Activated naive CD4-positive, alpha-beta T cell treated with Interleukin-2 at 50 U/mL for 16 hours (primary cell): ENCODE measurements around the gene AFF2.

Experiments
- DNase-seq: peaks from one replicate; pipeline ENCODE4 v3.0.0-alpha.2; 2020

Gene AFF2

DNA sequence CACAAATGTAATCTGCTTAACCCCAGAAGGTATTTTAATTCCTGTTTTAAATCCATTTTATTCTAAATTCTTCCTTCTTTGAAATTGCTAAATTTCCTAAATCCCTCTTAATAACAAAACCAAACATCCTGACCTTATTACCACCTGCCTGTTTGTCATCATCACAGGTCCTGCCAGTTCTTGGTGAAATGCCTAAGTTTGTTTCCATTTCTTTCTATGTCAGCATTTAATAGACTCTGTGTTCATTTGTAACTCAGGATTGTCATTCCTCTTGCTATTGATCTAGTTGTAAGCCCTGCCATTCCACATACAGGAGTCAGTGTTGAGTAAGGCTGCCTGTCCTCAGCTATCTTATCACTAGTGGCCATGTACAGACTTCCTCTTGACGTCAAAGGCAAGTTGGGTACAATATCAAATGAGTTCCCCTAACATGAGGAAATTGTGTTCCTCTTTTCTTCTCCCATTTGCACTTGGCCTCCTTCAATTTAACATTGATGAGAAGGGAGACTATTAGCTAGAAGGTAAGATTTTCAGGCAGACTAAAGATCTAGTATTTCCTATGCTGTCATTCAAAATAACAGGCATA, 440.1 kb downstream of the AFF2 start:
- DNase-seq: no peak

- DNase-seq: no peak
Observed at GRCh38 chrX:148942754-148943153, 442.3 kb downstream of the AFF2 start.

DNA sequence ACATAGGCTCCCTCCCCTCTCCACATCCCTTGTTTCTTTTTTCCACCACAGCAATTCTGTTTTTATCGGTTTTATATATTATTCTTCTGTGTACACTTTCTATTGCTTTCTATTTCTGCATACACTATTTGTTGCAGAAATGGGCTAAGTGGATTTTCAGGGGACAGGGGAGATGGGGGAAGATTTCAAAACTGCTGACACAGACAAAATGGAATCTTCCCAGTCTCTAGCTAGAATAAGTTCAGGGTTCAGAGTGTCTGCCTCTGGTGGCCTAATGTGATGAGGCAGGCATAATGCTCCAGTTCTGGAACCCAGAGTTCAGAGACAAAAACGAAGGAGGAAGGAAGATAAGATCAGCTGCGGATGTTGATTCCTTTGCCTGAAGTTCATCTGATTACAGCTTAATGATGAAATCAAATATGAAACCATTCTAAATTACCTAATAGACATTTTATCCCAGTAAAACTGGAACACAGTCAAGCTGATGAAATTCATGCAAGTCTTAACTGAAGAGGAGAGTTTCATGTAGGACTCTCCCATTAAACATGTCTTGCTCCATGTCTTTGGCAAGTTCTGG, 447.1 kb downstream of the AFF2 start:
- DNase-seq: no peak

DNA sequence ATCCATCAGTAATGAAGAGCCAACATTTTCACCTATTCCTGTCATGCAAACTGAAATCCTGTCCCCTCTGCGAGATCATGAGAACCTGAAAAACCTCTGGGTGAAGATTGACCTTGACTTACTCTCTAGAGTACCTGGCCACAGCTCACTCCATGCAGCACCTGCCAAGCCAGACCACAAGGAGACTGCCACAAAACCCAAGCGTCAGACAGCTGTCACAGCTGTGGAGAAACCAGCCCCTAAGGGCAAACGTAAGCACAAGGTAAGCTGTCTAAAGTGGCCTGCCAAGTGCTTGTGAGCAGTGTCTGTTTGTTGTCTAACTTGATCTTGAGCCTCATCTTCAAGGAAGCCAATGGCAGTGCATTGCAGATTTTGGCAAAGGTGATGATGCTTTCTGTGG, 455.9 kb downstream of the AFF2 start:
- no peak for DNase-seq

GRCh38 chrX:148958901-148959300, 458.5 kb downstream of the AFF2 start:
- no peak for DNase-seq

DNA sequence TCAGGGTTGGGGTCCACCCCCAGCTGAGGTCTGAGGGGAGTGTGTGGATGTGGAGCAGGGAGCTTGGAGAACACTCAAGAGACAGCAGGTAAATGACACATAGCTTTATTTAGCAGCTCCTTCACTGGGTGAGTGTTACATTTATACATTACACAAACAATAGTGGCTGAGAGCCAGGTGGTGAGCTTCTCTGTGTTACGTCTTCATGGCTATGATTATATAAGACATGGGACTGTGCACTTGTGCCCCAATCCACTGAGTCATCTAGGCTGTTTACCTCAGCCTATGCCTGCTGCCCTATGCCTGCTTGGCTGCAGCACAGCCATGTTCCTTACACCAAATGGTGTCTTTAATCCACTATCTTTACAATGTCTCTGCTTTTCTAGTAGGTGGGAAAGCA, 459.6 kb downstream of the AFF2 start:
- DNase-seq: no peak

GRCh38 chrX:148961985-148962384, 461.6 kb downstream of the AFF2 start:
- no peak for DNase-seq

GRCh38 chrX:148976571-148977400, 476.4 kb downstream of the AFF2 start:
- DNase-seq: no peak

- DNase-seq: no peak
Observed at GRCh38 chrX:148979786-148980185, 479.4 kb downstream of the AFF2 start.

GRCh38 chrX:148984238-148984637, 483.8 kb downstream of the AFF2 start:
- no peak for DNase-seq

DNA sequence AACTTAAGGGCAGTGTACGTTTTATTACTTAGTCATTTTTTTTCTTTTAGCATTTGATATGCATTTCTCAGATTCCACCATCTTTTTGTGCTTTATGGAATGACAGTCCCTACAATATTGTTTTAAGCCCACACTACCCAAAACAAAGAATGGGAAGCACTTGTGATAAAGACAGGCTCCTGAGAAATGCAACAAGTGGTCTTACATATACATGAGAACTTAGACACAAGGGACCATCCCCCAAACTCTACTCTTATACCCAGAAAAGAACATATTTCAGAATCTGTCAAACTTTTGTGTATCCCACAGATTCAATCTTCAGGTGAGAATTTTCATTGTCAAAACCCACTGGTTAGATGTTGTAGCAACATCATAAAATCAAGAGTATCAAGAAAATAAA, 491.1 kb downstream of the AFF2 start:
- no peak for DNase-seq

GRCh38 chrX:148995661-148996060, 495.2 kb downstream of the AFF2 start:
- DNase-seq: no peak

- DNase-seq: no peak
Observed at GRCh38 chrX:149002320-149002719, 501.9 kb downstream of the AFF2 start.

DNA sequence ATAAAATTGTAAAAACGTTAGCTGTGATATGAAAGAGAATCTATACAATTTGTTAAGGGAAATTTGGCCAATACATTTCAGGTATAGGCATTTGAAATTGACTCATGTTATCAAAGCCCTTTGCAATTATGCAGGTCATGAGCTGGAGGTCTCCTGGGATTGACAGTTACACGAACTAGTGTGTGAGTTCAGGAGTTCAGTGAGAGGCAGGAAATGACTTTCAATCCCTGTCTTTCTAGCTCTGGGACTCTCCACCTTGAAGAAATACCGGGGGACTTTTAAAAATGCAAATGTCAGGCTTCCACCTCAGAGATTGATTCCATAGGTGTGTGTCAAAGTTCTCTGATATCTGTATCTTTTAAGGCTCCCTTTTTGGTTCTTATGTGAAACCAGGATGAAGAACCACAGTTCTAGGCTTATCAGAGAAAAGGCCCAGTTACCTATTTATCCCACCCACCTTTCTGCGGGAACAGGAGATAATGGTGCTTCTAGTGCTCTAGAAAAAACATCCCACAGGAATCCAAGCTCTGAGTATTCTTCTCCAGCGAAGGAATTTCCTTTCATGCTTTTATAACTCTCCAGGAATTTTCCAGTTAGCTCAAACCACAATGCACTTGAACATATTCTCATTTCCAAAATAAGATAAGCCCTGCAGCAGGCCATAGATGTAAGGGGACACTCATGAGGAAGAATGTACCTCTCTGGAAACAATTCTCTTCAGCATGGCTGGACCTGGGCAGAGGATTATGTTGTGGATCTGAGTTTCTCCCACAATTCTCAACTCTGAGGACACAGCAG, 503.6 kb downstream of the AFF2 start:
- DNase-seq: no peak

DNA sequence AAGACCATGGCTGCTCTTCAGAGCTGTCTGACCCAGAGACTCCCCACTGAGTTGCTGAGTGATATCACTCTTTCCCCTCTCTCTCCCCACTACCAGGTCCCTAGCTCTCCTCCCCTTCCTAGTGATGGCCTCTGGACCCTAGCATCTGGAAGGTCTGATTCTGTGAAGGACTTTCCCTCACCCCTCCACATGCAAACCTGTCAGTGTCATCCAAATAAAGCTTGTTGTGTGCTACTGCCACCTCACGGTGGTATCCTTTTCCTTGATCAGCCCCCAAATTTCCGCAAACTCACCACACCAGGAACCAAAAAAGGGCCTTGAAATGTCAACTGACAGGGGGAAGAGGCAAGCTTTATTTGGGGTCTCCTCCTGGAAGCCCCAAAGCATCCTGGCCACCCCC, 504.5 kb downstream of the AFF2 start:
- DNase-seq: no peak

DNA sequence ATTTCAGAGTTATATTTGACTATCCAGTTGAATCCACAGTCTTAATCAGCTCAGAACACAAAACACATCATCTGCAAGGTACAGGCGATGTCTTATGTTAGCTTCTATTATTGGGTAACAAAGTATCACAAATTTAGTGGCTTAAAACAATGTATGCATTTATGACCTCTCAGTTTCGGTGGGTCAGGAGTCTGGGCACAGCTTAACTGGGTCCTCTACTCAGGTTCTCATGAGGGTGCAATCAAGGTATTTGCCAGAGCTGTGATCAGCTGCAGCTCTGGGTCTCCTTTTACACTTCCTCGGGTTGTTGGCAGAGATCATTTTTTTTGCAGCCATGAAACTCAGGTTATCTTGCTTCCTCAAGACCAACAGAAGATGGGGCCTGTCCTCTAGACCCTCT, 505.8 kb downstream of the AFF2 start:
- DNase-seq: no peak

DNA sequence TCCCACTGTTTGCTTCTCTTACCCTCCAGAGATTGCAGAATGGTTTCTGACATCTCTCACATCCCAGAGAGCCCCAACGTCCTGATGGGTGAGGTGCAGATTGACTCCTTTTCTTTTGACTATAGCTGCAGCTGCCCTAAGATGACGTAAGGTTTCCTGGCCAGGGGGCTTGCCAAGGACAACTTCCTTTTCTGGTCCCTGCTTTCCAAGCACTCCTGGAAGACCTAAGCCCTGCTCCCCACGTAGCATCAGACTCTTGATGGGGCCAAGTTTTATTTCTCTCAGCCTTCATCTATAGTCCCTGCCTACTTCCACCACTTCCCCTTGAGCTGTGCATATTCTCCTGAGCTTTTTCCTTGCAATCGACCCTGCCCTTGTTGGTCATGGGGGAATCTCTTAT, 507.0 kb downstream of the AFF2 start:
- no peak for DNase-seq

- DNase-seq: no peak
Observed at GRCh38 chrX:149010013-149010852, 509.8 kb downstream of the AFF2 start.

- DNase-seq: no peak
Observed at GRCh38 chrX:149010853-149011224, 510.4 kb downstream of the AFF2 start.

DNA sequence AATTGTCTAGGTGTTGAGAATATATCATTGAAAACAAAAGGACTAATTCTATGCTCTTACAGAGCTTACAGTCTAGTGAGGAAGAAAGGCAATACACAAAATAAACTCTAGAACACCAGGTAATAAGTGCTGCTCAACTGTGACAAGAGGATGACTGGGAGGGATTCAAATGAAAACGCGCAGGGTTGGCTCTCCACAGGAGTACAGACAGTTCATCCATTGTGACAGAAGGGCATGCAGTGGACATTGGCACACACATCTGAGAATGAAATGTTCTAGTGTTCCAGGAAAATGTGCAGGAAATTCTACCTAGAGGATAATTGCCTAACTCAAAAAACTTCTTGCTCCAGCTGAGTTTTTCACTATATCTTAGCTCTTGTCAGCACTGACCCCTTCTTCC, 512.7 kb downstream of the AFF2 start:
- DNase-seq: no peak

DNA sequence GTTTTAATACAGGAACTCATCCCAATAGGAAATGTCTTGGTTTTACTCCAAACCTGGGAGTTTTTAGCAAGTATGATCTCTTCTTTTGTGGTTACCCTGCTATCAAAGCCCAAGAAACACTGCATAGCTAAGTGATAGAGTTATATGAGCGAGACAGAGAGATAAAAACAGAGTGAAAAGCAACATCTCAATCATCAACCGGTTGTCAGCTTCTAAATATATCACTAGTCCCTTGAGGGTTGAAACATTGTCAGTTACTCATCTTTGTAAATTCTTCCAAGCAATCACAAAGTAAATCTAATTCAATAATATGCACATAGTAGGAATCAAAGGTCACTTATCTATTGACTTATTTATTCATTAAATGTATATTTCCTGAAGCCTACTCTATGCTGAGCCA, 520.7 kb downstream of the AFF2 start:
- no peak for DNase-seq

DNA sequence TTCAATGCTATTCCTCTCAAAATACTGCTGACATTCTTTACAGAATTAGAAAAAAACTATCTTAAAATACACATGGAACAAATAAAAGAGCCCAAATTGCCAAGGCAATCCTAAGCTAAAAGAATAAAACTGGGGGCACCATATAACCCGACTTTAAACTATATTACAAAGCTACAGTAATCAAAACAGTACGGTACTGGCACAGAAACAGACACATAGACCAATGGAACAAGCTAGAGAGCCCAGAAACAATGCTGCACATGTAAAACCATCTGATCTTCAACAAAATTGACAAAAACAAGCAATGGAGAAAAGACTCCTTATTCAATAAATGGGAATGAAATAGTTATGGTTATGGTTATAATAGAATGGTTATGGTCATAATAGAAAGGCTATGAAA, 522.1 kb downstream of the AFF2 start:
- DNase-seq: no peak

DNA sequence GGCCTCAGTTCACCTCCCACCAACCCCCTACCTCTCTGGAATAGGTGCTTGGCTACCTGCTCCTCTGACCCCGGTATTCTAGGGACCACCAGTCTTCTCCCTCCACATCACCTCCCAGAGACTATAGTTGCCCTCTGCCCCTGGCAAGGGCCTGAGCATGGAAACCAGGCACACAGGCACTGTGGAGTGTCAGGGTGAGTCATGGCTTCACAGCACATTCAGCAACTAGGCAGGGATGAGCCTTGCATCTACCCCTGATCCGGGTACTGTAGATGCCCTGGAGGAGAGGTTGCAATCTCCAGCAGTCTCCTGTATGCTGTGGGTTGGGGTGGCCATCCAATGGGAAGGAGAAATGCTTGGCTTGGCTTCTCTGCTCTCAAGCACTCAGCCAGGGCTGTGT, 532.0 kb downstream of the AFF2 start:
- no peak for DNase-seq
